ENCODE results near the gene FRMD6. TPM values are rescaled to one million over a fixed set of nuclear protein-coding genes. Genes with fewer than 3 reads are reported as not detected.

FRMD6 gene
- 206 and 228 TPM in 2 replicates for total RNA-seq

- TF ChIP-seq CTCF (IDR thresholded peaks at IDR 0.05; ENCODE audit: insufficient read depth, low read length, poor library complexity, severe bottlenecking) = peak; percentile 39
- Histone ChIP-seq H3K36me3 (ENCODE audit: control insufficient read depth, insufficient read depth, low read length) (no peaks in the 10 kb centered on the region), H3K27me3 (ENCODE audit: control insufficient read depth, insufficient read depth, low read length) (no peaks in the 10 kb centered on the region), H3K4me3 (ENCODE audit: low read depth, low read length) (peak within 1 kb of the TSS; percentile 85)
- no peak for DNase-seq (ENCODE audit: low read depth)
These were observed at the start of gene FRMD6 for GRCh38 chr14:51651388-51652167. FRMD6 (plus strand) TSS chr14:51651910; CDS start chr14:51689837, 37,927 bp downstream.

- Histone ChIP-seq H3K36me3 (ENCODE audit: control insufficient read depth, insufficient read depth, low read length) (no peaks in the 10 kb centered on the region), H3K4me3 (ENCODE audit: low read depth, low read length) (no peak overlapping the region), H3K27me3 (ENCODE audit: control insufficient read depth, insufficient read depth, low read length) (no peaks in the 10 kb centered on the region)
- TF ChIP-seq CTCF (IDR thresholded peaks at IDR 0.05; ENCODE audit: insufficient read depth, low read length, poor library complexity, severe bottlenecking) = no peak
- no peak for DNase-seq (ENCODE audit: low read depth)
These were observed 49.4 kb upstream of the FRMD6 start for GRCh38 chr14:51602310-51602709.

- Histone ChIP-seq H3K36me3 (ENCODE audit: control insufficient read depth, insufficient read depth, low read length) (no peaks in the 10 kb centered on the region), H3K4me3 (ENCODE audit: low read depth, low read length) (no peak overlapping the region), H3K27me3 (ENCODE audit: control insufficient read depth, insufficient read depth, low read length) (no peaks in the 10 kb centered on the region)
- no peak for DNase-seq (ENCODE audit: low read depth)
- TF ChIP-seq CTCF (IDR thresholded peaks at IDR 0.05; ENCODE audit: insufficient read depth, low read length, poor library complexity, severe bottlenecking) = no peak
These were observed 48.2 kb upstream of the FRMD6 start for GRCh38 chr14:51603495-51603894.

- H3K27me3 ChIP-seq (ENCODE audit: control insufficient read depth, insufficient read depth, low read length) = no peaks in the 10 kb centered on the region
- peak; percentile 39 for DNase-seq (ENCODE audit: low read depth)
- no peak overlapping the region for H3K4me3 ChIP-seq (ENCODE audit: low read depth, low read length)
- TF ChIP-seq CTCF (IDR thresholded peaks at IDR 0.05; ENCODE audit: insufficient read depth, low read length, poor library complexity, severe bottlenecking) = no peak
- no peaks in the 10 kb centered on the region for H3K36me3 ChIP-seq (ENCODE audit: control insufficient read depth, insufficient read depth, low read length)
These were observed 47.6 kb upstream of the FRMD6 start for GRCh38 chr14:51604073-51604472.

GRCh38 chr14:51605575-51605974 is 46.1 kb upstream of the FRMD6 start:
- H3K27me3 ChIP-seq (ENCODE audit: control insufficient read depth, insufficient read depth, low read length) = no peaks in the 10 kb centered on the region
- no peak for TF ChIP-seq CTCF (IDR thresholded peaks at IDR 0.05; ENCODE audit: insufficient read depth, low read length, poor library complexity, severe bottlenecking)
- no peak for DNase-seq (ENCODE audit: low read depth)
- H3K4me3 ChIP-seq (ENCODE audit: low read depth, low read length) = no peak overlapping the region
- no peaks in the 10 kb centered on the region for H3K36me3 ChIP-seq (ENCODE audit: control insufficient read depth, insufficient read depth, low read length)

- TF ChIP-seq CTCF (IDR thresholded peaks at IDR 0.05; ENCODE audit: insufficient read depth, low read length, poor library complexity, severe bottlenecking) = no peak
- no peak overlapping the region for H3K4me3 ChIP-seq (ENCODE audit: low read depth, low read length)
- H3K36me3 ChIP-seq (ENCODE audit: control insufficient read depth, insufficient read depth, low read length) = no peaks in the 10 kb centered on the region
- H3K27me3 ChIP-seq (ENCODE audit: control insufficient read depth, insufficient read depth, low read length) = no peaks in the 10 kb centered on the region
- no peak for DNase-seq (ENCODE audit: low read depth)
These were observed 44.0 kb upstream of the FRMD6 start for GRCh38 chr14:51607711-51608110.
